Kidney epithelial cell (primary cell): ENCODE results near the gene NUP54. TPM values are rescaled to one million over a fixed set of nuclear protein-coding genes. Genes with fewer than 3 reads are reported as not detected.

Source experiments
- DNase-seq: peaks from one replicate; pipeline ENCODE4 v3.0.0-alpha.2; 2010; ENCODE audit warnings: low read depth
- H3K27me3 ChIP-seq: 2 replicates; pipeline ENCODE4 v1.6.0; 2011; ENCODE audit warnings: low read length; ENCODE audit not compliant: control insufficient read depth, insufficient read depth
- H3K36me3 ChIP-seq: 2 replicates; pipeline ENCODE4 v1.5.1; 2011; ENCODE audit warnings: low read length; ENCODE audit not compliant: control insufficient read depth, insufficient read depth
- H3K4me3 ChIP-seq: 2 replicates; pipeline ENCODE4 v1.5.1; 2011; ENCODE audit warnings: low read depth, mild to moderate bottlenecking, control low read depth, low read length
- CTCF ChIP-seq: IDR thresholded peaks from 2 replicates; pipeline ENCODE4 v1.5.1; 2011; ENCODE audit warnings: mild to moderate bottlenecking, moderate library complexity, low read length, control low read depth, inconsistent platforms; ENCODE audit not compliant: insufficient read depth, poor library complexity, severe bottlenecking
- total RNA-seq: library from RNA; depleted of rRNA; stranded (reverse); fragments of >200 nt; gene quantifications from 2 replicates; pipeline ENCODE4 v1.2.3, GENCODE V29; 2015

The NUP54 gene
- total RNA-seq, 1 donor from 2014 or later: 33.0 TPM

- Histone ChIP-seq H3K27me3 (no peaks in the 10 kb centered on the region), H3K36me3 (peaks cover 6% of the 10 kb centered on the region), H3K4me3 (no peak overlapping the region)
- no peak for DNase-seq
- TF ChIP-seq CTCF: no peak
Measured at GRCh38 chr4:76192236-76192635, 44.0 kb upstream of the NUP54 start.

GRCh38 chr4:76188557-76188956 is 40.4 kb upstream of the NUP54 start:
- DNase-seq: no peak
- Histone ChIP-seq H3K27me3 (no peaks in the 10 kb centered on the region), H3K36me3 (peaks cover 3% of the 10 kb centered on the region), H3K4me3 (no peak overlapping the region)
- no peak for TF ChIP-seq CTCF

GRCh38 chr4:76188149-76188548 is 40.0 kb upstream of the NUP54 start:
- no peak for TF ChIP-seq CTCF
- Histone ChIP-seq H3K4me3 (no peak overlapping the region), H3K27me3 (no peaks in the 10 kb centered on the region), H3K36me3 (peaks cover 3% of the 10 kb centered on the region)
- DNase-seq: no peak

GRCh38 chr4:76187152-76187551 is 39.0 kb upstream of the NUP54 start:
- Histone ChIP-seq H3K27me3 (no peaks in the 10 kb centered on the region), H3K36me3 (no peaks in the 10 kb centered on the region), H3K4me3 (no peak overlapping the region)
- TF ChIP-seq CTCF: no peak
- no peak for DNase-seq

GRCh38 chr4:76182463-76182862 is 34.3 kb upstream of the NUP54 start:
- no peak for DNase-seq
- no peak overlapping the region for H3K4me3 ChIP-seq
- H3K36me3 ChIP-seq: no peaks in the 10 kb centered on the region
- no peak for TF ChIP-seq CTCF
- no peaks in the 10 kb centered on the region for H3K27me3 ChIP-seq
